NCI-H2081 (cell line): ENCODE data around the gene FSIP1.
"Not testable (repeated sequence)": the region's sequence is repeated elsewhere in the genome, so short reads cannot be mapped to it uniquely, and the experiment has no call there.

Source experiments
- DNase-seq, 2 experiments: peaks; one replicate each; lab custom pipeline; 2025; lab: John Stamatoyannopoulos, UW

The FSIP1 gene

GRCh38 chr15:39782441-39783138 lies at the start of gene FSIP1:
FSIP1 (minus strand) TSS chr15:39782841; CDS start chr15:39776524, 6,317 bp downstream.
- peak; percentile 88 to 93 for DNase-seq

- DNase-seq, result no peak
These were observed 47.5 kb upstream of the FSIP1 start for GRCh38 chr15:39830166-39830565.

GRCh38 chr15:39828374-39828931 lies 45.8 kb upstream of the FSIP1 start:
- peak in 1 of 2 experiments; percentile 24 for DNase-seq

GRCh38 chr15:39826975-39827374 lies 44.3 kb upstream of the FSIP1 start:
- no peak for DNase-seq

GRCh38 chr15:39823634-39824033 lies 41.0 kb upstream of the FSIP1 start:
- DNase-seq, result no peak

GRCh38 chr15:39820050-39820602 lies 37.5 kb upstream of the FSIP1 start:
- DNase-seq, result no peak

- no peak for DNase-seq
These were observed 36.9 kb upstream of the FSIP1 start for GRCh38 chr15:39819533-39819932.

GRCh38 chr15:39817892-39818291 lies 35.3 kb upstream of the FSIP1 start:
- no peak for DNase-seq

- no peak for DNase-seq
These were observed 31.8 kb upstream of the FSIP1 start for GRCh38 chr15:39814489-39814888.

- DNase-seq, result not testable (repeated sequence)
These were observed 30.0 kb upstream of the FSIP1 start for GRCh38 chr15:39812651-39813050.

- no peak for DNase-seq
These were observed 26.3 kb upstream of the FSIP1 start for GRCh38 chr15:39808909-39809308.

- no peak for DNase-seq
These were observed 25.1 kb upstream of the FSIP1 start for GRCh38 chr15:39807791-39808190.

- DNase-seq, result no peak
These were observed 21.4 kb upstream of the FSIP1 start for GRCh38 chr15:39804026-39804425.

- no peak for DNase-seq
These were observed 20.4 kb upstream of the FSIP1 start for GRCh38 chr15:39803016-39803415.

- DNase-seq, result peak in 1 of 2 experiments; percentile 20
These were observed 19.1 kb upstream of the FSIP1 start for GRCh38 chr15:39801641-39802309.

- no peak for DNase-seq
These were observed 16.9 kb upstream of the FSIP1 start for GRCh38 chr15:39799552-39800011.

GRCh38 chr15:39798382-39798781 lies 15.7 kb upstream of the FSIP1 start:
- no peak for DNase-seq

GRCh38 chr15:39797407-39797806 lies 14.8 kb upstream of the FSIP1 start:
- no peak for DNase-seq

GRCh38 chr15:39796601-39797000 lies 14.0 kb upstream of the FSIP1 start:
- DNase-seq, result no peak

- no peak for DNase-seq
These were observed 12.8 kb upstream of the FSIP1 start for GRCh38 chr15:39795486-39795885.

GRCh38 chr15:39794954-39795353 lies 12.3 kb upstream of the FSIP1 start:
- no peak for DNase-seq

- no peak for DNase-seq
These were observed 11.3 kb upstream of the FSIP1 start for GRCh38 chr15:39793923-39794322.

GRCh38 chr15:39792844-39793335 lies 10.2 kb upstream of the FSIP1 start:
- DNase-seq, result no peak
